GM03348 (cell line): ENCODE measurements around the gene GRK6.

Experiments
- DNase-seq: peaks from one replicate; pipeline ENCODE4 v3.0.0; 2012; ENCODE audit warnings: low spot score

GRK6 gene

GRCh38 chr5:177453852-177454396, 27.4 kb downstream of the GRK6 start:
- DNase-seq: no peak

GRCh38 chr5:177454397-177455035, 28.0 kb downstream of the GRK6 start:
- peak; percentile 97 for DNase-seq

GRCh38 chr5:177455036-177455660, 28.7 kb downstream of the GRK6 start:
- DNase-seq: peak; percentile 73

GRCh38 chr5:177455661-177456590, 29.4 kb downstream of the GRK6 start:
- peak; percentile 95 for DNase-seq

- no peak for DNase-seq
These were observed 30.1 kb downstream of the GRK6 start for GRCh38 chr5:177456591-177456964.

GRCh38 chr5:177456976-177457851, 30.7 kb downstream of the GRK6 start:
- peak; percentile 94 for DNase-seq

GRCh38 chr5:177457852-177458681, 31.6 kb downstream of the GRK6 start:
- no peak for DNase-seq

GRCh38 chr5:177458912-177459350, 32.5 kb downstream of the GRK6 start:
- no peak for DNase-seq

GRCh38 chr5:177459357-177459756, 32.9 kb downstream of the GRK6 start:
- DNase-seq: no peak

- no peak for DNase-seq
These were observed 33.5 kb downstream of the GRK6 start for GRCh38 chr5:177459819-177460628.

GRCh38 chr5:177462021-177462670, 35.7 kb downstream of the GRK6 start:
- DNase-seq: no peak

- DNase-seq: no peak
These were observed 38.6 kb downstream of the GRK6 start for GRCh38 chr5:177465044-177465443.

GRCh38 chr5:177466861-177467260, 40.4 kb downstream of the GRK6 start:
- DNase-seq: no peak

- no peak for DNase-seq
These were observed 41.0 kb downstream of the GRK6 start for GRCh38 chr5:177467436-177467835.

GRCh38 chr5:177468329-177468684, 41.8 kb downstream of the GRK6 start:
- no peak for DNase-seq

- DNase-seq: peak; percentile 72
These were observed 42.5 kb downstream of the GRK6 start for GRCh38 chr5:177468685-177469628.

GRCh38 chr5:177469750-177470525, 43.5 kb downstream of the GRK6 start:
- DNase-seq: no peak
